Activated T-helper 1 cell treated with Interleukin-2 at 50 U/mL for 16 hours (primary cell): Measurements from ENCODE around the gene CELSR1.
"Not testable (repeated sequence)": the region's sequence is repeated elsewhere in the genome, so short reads cannot be mapped to it uniquely, and the experiment has no call there.

Source experiments
- DNase-seq: peaks from one replicate; pipeline ENCODE4 v3.0.0-alpha.2; 2020; ENCODE audit warnings: low read depth

The CELSR1 gene

DNA sequence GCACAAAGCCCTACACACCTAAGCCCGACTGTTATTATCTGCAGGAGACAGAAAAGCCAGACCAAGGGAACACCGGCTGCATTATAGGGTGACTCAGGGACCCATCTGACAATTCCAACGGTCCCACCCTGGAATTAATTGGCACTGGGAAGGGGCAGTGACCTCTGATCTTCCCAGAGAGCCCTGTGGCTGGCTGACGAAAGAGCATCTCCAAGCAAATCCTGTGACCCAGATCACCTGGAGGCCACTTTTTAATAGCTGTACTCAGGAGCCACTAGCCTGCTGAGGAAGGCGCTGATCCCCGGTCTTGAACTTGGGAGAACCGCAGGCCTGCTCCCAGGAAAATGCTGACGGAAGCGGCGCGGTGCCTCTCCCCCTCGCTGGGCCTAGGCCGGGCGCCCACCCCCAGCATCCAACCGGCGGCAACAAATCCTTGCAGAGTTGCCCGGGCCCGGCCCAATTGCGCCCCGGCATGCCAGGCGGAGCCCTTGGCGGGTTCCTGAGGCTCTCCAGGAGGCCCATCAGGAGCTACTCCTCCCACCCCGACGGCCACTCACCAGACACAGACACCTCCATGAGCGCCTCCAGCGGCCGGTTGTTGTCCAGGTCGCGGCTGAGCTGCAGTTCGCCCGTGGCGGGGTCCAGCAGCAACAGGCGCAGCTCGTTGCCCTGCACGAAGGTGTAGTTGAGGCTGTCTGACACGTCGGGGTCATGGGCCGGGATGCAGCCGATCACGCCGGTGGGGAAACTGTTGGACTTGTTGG lies 4.2 kb downstream of the CELSR1 start:
- DNase-seq, result no peak

DNA sequence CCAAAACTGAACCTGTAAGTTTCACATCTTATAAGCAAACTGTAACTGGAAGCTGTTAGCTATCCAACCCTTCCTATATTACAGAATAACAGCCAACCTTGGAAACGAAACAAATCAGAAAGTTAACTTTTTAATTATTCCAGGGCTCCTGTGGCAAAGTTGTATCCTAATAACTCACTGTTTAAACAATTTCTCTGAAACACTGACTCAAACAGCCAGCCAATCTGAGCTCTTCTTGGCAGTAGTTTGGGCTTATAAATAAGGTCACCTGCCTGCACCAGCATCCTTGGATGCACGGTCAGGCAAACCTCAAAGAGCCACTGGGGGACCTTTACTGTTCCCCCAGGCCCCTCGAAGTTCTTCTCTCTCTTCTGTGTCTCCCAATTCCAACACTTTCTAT lies 5.0 kb downstream of the CELSR1 start:
- no peak for DNase-seq

DNA sequence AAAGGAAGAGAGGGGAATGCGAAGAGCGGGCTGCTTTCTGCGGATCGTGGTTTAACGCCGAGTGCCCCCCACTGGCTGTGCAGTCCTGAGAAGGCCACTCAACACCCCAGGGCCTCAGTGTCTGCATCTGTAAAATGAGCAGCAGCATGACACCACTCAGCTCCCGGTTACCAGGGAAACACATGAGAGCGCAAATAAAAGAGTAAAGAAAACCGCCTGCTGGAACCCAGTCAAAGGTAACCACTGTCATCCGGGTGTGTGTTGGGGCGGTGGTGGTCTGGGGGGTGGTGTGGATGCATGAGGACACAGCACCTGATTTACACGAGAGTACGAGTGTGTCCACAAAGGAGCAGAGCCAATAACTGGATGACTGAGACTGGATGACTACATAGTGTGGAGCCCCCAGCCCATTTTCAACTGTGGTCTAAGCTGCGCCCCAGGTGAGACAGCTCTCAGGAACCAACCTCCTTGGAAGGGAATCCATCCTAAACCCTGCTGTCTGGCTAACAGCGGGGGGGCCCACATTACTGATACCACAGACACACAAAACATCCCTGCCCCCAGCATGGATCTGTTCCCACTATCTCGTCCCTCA lies 5.7 kb downstream of the CELSR1 start:
- no peak for DNase-seq

DNA sequence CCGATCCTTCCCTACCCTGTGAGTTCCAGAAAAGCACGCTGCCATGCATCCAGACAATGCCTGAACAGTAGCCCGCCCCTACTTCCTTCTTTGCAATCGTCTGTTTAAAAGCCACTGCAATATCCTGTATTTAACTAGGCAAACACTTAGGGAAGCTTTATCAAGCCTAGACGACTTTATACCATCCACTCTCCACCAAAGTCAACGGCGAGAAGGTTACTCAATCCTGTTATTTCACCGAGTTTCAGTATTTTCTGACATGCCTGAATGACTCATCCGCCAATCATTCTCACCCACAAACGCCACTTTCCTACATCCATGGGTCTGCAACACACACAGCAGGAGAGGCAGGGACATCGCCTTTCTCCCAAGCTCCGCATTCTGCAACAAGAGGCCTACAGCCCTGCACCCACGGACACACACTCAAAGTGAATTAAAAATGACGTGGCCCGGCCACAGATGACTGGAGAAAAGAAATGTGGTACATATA lies 9.3 kb downstream of the CELSR1 start:
- DNase-seq, result no peak

DNA sequence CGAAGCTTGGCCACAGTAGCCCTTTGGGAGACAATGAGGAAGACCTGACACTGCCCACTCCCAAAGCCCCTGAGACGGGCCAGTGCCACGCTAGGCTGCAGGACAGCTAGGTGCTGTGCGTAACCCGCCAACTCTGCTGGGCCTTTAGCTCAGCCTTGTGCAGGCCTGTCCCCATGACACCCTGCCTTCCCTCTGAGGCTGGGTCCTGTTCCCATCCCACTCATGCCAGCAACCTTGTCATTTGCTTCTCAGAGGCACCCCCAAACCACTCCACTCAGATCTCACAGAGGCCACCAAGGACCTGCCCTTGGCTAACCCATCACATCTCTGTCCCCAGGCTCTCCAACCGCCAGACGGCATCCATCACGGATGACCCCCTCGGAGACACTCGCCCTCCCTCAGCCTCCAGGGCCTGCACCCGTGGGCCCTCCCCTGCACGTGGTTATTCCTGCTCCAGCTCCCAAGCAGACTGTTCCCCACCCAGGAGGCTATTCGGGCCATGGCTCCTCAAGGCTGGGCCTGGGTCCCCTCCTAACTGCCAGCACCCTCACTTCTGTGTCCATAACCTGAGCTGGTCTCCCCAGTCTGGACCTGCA lies 11.1 kb downstream of the CELSR1 start:
- DNase-seq, result no peak

DNA sequence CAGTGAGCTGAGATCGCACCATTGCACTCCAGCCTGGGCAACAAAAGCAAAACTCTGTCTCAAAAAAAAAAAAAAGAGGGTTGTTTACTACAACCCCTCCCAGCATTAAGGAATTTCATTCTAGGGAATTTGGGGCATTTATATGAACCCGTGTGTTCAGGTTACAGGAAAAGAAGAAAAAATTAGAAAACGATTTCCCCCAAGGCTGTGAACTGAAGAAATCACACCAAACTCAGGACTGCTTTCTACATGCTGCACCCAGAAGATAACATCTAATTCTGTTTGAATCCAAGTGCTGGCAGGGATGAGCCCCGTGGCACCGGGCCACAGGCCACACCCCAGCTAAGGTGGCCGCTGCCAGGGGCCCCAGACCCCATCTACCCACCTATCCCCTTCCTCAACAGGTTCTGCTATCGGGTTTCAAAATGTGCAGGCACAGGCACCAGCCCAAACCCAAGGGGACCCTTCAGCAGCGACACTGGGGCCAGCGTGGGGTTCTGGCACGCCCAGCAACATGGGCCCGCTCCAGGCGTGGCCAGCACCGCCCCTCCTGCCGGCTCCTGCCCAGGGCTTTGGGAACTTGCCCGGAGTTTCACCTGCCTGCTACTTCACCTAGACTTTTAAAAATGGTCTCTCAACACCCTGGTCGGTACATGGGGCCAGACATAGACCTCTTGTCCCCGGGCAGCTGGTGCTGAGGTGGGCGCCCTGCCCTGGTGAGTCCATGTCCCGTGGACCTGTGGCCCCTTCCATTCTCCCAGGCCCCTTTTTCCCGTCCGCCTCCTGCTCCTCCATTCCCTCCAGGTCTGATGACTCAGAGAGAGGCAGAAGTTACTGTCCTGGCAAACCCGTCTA lies 11.8 kb downstream of the CELSR1 start:
- DNase-seq, result no peak

DNA sequence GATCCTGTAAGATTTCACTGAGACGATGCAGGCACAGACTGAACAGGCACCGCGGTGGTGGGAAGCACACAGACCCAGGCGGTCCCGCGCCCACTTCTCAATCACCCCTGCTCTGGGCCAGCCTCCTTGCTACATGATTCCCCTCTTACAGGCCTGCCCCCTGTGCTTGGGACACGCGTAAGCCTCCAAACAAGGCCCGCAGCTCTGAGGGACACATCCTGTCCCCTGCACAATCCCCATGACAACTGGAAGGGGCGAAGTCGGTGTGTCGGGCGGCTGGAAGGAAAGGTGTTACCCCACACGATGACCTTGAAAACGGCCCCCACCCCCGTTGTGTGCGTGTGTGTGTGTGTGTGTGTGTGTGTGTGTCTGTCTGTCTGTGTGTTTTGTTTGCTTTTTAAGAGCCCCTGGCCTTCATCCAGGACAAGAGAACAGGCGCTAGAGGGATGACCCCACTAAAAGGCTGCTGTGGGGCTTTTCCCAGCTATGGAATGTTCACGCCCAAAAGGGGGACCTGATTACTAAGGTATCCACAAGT lies 13.1 kb downstream of the CELSR1 start:
- no peak for DNase-seq

DNA sequence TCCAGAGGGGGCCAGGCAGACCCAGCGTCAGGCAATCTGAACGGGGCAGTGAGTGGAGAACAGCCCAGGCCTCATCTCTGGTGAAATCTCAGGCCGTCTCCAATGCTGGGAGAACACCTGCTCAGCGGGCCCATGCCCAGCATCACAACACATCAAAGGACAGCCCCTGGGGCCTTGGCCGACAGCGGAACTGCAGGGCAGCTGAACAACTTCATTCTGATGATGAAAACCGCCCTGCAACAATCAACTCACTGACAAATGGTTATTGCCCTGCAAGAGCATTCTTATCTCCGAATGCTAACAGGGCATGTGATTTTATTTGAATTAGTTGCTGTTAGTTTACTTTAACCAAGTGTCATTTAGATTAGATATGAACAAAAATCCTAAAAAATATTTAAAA lies 14.6 kb downstream of the CELSR1 start:
- no peak for DNase-seq

DNA sequence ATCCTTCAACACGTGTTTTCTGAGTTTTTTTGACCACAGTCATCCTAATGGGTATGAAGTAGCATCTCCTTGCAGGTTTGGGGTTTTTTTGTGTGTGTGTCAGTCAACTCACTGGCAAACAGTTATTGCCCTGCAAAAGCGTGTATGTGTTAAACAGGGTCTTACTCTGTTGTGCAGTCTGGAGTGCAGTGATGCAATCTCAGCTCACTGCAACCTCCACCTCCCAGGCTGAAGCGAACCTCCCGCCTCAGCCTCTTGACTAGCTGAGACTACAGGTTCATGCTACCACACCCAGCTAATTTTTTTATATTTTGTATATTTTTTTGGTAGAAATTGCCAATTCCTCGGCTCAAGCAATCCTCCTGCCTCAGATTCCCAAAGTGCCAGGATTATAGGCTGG lies 15.4 kb downstream of the CELSR1 start:
- DNase-seq, result no peak

DNA sequence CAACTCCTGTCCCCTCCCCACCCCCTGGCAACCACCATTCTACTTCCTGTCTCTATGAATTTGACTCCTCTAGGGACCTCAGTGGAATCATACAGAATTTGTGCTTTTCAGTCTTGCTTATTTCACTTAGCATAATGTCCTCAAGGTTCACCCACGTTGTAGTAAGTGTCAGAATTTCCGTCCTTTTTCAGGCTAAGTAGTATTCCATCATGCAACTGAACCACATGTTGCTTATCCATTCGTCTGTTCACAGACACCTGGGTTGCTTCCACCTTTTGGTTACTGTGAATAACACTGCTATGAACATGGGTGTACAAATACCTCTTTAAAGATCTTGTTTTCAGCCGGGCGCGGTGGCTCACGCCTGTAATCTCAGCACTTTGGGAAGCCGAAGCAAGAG lies 16.5 kb downstream of the CELSR1 start:
- DNase-seq, result no peak

DNA sequence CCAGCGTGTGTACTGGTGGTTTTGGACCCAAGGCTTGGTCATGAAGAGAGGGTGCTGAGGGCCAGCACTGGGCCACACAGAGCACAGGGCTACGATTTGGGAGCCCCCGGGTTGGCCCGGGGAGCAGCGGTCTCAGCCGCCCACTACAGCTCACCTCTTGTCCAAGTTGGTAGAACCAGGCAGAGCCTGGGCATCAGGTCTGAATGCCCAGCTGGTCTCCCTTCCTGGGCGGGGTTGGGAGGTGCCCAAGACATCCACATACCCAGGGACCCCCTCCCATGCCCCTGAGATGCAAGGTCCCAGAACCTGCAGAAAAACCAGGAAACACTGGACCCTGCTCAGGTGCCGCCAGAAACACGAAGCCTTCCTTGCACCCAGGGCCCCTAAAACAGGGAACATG lies 18.0 kb downstream of the CELSR1 start:
- DNase-seq, result no peak

DNA sequence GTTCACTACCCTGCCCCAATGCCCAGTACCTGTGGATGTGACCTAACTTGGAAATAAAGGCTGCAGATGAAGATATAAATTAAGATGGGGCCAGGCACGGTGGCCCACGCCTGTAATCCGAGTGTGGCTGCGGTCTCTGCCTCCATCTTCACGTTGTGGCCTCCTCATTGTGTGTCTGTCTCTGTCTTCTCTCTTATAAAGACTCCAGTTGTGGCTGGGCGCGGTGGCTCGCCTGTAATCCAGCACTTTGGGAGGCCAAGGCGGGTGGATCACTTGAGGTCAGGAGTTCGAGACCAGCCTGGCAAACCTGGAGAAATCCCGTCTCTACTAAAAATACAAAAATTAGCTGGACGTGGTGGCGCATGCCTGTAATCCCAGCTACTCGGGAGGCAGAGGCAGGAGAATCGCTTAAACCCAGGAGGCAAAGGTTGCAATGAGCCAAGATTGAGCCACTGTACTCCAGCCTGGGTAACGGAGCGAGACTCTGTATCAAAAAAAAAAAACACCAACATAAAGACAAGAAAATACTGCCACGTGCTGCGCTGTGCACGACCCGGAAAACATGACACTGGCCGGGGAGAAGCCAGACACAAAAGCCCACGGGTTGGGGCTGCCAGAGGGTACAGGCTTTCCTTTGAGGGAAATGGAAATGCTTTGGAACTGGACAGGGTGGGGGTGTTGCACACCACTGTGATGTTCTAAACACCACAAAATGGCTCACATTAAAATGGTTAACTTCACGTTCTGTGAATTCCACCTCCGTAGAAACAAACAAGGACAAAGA lies 18.7 kb downstream of the CELSR1 start:
- no peak for DNase-seq

DNA sequence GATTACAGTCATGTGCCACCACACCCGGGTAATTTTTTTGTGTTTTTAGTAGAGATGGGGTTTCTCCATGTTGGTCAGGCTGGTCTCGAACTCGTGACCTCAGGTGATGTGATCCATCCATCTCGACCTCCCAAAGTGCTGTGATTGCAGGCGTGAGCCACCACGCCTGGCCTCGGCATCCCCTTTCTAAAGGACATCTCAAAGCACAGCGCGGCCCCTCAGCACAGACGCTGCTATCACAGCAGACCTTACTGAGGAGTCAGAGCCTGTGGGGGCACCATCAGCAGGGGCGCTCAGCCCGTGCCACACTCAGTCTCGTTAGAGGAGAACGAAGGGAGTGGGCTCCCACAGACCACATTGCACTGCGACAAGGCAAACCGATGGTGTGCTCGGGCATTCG lies 19.4 kb downstream of the CELSR1 start:
- DNase-seq, result no peak

DNA sequence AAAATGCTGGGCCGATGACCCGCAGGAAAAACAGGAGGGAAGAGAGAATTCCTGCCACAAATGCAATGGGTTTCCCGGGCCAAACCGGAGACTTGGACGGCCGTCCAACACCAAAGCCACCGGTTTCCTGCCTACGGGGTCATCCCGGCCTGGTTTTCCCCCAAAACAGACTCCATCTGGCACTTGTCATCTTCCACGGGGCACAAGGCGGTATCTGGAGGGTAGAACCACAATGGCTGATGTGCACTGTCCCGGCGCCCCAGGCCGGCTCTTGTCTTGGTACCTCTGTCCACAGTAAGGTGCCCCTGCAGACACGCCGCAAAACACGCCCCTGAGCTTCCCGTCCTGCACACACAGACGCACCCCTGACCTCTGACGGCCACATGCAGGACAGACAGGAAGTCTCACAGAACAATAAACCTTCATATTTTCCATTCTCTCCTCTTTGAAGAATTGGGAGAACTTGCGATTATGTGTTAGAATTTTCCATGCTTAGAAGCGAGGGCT lies 20.1 kb downstream of the CELSR1 start:
- DNase-seq, result no peak

DNA sequence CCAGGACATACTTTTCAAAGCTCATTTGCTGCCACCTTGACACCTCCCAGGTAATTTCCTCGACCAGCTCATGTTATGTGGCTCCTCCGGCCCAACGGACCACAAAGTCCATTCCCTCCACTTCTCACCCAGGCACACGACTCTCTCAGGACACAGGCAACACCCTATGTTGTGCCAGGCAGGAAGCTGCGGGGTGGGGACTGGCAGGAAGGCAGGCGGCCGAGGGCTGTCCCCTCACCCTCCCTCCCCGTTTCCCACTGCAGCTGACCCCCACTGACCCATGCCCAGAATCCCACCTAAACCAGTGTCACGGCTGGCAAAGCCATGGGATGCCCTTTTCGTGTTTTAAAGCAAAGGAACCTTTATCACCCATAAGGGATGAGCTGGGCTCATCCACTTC lies 20.8 kb downstream of the CELSR1 start:
- no peak for DNase-seq

DNA sequence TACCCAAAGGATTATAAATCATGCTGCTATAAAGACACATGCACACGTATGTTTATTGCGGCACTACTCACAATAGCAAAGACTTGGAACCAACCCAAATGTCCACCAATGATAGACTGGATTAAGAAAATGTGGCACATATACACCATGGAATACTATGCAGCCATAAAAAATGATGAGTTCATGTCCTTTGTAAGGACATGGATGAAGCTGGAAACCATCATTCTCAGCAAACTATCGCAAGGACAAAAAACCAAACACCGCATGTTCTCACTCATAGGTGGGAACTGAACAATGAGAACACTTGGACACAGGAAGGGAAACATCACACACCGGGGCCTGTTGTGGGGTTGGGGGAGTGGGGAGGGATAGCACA lies 21.3 kb downstream of the CELSR1 start:
- DNase-seq, result not testable (repeated sequence)

DNA sequence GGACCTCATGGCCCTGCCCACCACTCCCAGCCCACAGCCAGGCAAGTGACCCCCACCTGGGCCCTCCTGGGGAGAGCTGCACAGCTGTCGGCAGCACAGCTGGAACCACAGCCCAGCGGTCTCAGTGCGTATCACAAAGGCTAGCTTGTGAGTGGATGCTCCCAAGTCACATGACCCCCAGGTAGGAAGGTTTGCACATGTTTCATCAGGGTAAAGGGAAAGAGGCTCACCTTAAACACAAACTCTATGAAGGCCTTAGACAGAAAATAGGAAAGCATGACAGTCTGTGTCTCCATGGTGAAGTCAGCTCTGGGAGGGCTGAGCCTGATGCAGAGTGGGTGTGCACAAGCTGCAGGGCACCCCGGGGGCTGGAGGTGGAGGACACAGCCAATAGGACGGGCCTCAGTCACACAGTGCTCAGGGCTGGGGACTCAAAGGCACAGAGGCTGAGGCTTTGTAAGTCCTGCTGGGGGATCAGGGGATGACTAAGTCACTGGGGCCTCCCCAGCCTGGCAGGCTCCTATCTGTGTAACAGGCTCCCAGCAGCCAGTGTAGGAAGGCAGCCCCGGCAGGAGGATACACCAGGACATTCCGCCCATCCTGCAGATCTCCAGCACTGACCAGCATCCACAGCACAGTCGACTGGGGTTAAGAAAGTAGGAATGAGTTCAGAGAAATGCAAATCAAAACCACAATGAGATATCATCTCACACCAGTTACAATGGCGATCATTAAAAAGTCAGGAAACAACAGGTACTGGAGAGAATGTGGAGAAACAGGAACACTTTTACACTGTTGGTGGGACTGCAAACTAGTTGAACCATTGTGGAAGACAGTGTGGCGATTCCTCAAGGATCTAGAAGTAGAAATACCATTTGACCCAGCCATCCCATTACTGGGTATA lies 22.0 kb downstream of the CELSR1 start:
- no peak for DNase-seq

DNA sequence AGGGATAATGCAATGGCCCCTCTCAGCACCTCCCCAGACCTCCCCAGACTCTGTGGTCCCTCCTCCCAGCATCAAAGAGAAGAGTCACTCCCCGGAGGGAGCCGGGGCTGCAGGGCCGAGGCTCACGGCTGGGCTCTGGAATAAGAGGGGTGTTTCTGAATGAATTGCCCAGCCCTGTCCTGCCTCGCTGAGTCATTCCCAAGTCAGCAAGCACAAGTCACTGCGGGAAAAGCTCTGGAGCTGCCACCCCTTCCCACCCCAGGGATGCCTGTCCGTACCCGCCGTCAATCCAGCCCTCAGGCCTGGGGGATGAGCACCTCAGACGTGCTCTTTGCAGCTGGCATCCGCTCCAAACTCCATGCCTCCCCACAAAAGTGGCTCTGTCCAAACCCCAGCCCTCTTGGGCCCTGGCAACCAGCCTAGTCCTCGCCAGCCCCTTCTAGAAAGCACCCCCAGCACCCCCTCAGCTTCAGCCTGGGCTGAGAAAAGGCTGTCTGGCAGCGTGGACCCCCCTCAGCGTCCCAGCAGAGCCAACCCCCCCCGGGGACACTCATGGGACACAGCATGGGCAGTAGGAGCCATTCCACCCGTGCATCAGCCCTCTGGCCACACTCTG lies 22.7 kb downstream of the CELSR1 start:
- no peak for DNase-seq

DNA sequence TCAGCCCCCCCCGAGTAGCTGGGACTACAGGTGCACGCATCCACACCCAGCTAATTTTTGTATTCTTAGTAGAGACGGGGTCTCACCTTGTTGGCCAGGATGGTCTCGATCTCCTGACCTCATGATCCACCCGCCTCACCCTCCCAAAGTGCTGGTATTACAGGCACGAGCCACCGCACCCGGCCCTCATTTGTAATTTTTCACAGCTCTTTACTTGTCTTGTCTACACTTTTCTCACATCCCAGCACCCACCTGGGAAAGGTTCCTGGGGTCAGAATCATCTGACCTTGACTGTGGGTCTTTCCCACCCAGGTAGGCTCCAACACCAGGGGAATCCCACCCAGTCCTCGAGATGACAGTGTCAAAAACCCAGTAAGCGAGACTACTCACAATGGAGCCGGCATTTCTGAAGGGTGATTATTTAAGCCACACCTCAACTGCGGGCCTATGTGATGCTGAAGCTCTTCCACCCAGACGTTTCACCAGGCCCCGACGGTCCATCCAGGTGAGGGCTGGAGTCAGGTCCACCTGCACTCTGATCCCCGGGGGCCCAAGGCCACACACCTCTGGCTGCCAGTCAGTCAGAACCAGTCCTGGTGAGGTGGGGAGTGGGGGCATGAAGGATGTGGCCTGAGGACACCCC lies 23.4 kb downstream of the CELSR1 start:
- no peak for DNase-seq
